ENCODE results near the gene DAPK3. TPM values are rescaled to one million over a fixed set of nuclear protein-coding genes. Genes with fewer than 3 reads are reported as not detected.
"Not testable (repeated sequence)": the region's sequence is repeated elsewhere in the genome, so short reads cannot be mapped to it uniquely, and the experiment has no call there.

The DAPK3 gene
- total RNA-seq, 2 experiments from 2014 or later: 35.5 to 41.8 TPM

DNA sequence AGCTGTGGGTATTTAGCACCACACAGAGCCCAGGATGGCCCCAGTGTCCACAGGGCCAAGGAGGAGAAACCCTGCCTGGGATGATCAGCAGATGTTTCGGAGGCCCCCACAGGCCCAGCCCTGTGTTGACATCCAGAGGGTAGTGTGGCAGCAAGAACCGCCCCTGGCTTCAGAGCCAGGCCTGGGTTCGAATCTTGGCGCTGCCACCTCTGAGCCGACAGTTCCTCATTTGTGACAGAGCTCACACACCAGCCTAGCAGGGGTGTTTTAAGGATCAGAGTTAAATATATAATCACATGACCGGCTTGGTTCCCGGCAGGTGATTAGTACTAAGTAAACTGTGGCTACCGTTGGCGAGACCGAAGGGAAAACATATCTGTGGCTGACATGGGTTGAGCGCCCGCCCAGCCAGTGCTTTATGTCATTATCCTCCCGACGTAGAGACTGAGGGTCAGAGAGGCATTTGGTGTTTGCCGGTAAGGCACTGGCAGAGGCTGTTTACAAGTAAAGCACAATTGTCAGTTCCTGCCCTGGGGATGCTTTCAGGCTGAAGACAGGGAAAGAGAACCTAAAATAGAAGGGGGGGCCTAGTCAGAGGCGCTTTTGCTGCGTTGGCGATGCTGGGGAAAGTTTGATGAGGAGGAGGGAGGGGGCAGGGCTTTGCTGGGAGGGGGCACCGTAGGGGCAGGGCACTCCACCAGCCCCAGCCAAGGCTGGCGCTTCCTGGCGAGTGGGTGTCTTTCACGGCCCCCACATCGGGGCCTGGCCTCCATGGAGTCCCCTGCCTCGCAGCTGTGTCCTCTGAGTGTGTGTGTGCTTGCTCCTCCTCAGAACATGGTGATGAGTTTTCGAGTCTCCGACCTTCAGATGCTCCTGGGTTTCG lies 41.4 kb upstream of the DAPK3 start:
- Mint-ChIP-seq H3K27ac (no peak overlapping the region), H3K27me3 (no peaks in the 10 kb centered on the region), H3K4me1 (peaks cover 22% of the 10 kb centered on the region), H3K9me3 (no peaks in the 10 kb centered on the region), H3K4me3 (no peak overlapping the region), H3K36me3 (ENCODE audit: low read depth) (peaks cover 2% of the 10 kb centered on the region)
- ChIA-PET CTCF (interaction anchor here (1.0 kb wide), 1 partner anchor 17 kb away, joined by 3 read pairs; no protein-coding TSS in a partner anchor), POLR2A (no interaction called here)
- DNase-seq: no peak

DNA sequence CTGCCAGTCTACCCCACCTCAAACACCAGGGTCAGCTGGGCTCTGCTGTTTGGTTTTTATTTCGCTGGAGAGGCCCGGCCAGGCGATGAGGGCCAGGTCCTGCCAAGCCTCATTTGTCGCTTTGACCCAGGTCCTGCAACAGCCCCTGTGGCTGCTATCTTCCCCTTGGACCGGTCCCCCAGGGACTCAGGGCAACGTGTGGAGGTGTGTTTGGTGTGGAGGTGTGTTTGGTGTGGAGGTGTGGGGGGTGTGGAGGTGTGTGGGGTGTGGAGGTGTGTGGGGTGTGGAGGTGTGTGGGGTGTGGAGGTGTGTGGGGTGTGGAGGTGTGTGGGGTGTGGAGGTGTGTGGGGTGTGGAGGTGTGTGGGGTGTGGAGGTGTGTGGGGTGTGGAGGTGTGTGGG lies 40.5 kb upstream of the DAPK3 start:
- H3K9me3 Mint-ChIP-seq; CTCF ChIA-PET; H3K27me3 Mint-ChIP-seq; H3K36me3 Mint-ChIP-seq (ENCODE audit: low read depth); DNase-seq; H3K4me3 Mint-ChIP-seq; POLR2A ChIA-PET: not testable (repeated sequence)
- peaks cover 22% of the 10 kb centered on the region for H3K4me1 Mint-ChIP-seq
- peak overlapping the region; percentile 19 for H3K27ac Mint-ChIP-seq

DNA sequence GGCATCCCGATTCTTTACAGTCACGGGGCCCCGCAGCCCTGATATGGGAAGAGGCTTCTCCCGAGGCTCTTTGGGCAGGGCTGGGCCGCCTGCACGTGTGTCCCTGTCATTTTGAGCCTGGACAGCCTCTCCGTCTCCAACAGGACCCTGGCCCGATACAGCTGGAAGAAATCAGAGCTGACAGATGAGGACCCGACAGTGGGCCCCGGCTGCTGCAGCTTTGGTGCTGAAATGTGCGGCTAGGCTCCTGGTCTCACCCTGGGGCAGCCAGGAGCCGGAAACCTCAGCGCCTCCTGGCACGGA lies 39.9 kb upstream of the DAPK3 start:
- ChIA-PET CTCF (no interaction called here), POLR2A (no interaction called here)
- DNase-seq: no peak
- Mint-ChIP-seq H3K4me1 (peaks cover 25% of the 10 kb centered on the region), H3K9me3 (no peaks in the 10 kb centered on the region), H3K27me3 (no peaks in the 10 kb centered on the region), H3K27ac (no peak overlapping the region), H3K36me3 (ENCODE audit: low read depth) (no peaks in the 10 kb centered on the region), H3K4me3 (no peak overlapping the region)

DNA sequence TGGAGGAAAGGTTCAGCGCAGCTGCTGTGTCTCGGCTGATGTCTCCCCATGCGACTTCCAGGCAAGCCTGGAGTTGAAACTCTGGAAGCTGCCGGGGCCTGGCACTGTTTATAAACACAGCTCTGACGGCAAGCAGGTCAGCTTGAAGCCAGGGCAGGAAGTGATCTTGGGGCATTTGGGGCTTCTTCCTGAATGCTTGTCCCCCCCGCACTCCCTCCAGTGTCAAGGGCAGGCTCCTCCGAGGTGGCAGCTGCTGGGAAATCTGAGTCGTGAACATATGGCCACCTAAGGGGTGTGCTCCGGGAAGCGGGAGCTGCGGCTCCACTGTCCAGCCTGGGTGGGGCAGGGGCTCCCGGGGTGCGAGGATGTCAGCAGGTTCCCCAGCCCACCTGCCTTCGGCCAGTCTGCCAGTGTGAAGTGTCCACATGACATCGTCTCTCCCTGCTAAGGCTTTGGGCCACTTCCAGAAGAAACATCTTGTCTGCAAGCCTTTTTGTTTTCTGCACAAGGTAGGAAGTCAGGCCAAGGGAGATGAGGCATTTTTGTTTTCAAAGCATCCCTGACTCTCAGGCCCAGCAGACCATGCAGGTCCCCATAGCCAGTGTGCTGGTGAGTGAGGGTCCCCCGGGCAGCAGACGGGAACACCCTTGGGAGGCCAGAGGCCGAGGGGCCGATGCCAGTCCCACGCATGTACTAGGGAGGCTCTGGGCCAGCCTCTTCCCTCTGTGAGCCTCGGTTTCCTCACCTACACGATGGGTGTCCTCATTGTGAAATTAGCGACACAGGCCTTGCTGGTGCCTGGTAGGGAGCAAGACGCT lies 39.3 kb upstream of the DAPK3 start:
- CTCF ChIA-PET: interaction anchor here (1.1 kb wide), 1 partner anchor 130 kb away, joined by 3 read pairs; no protein-coding TSS in a partner anchor
- Mint-ChIP-seq H3K4me3 (peak overlapping the region; percentile 77), H3K4me1 (peaks cover 25% of the 10 kb centered on the region), H3K27ac (no peak overlapping the region), H3K9me3 (no peaks in the 10 kb centered on the region), H3K36me3 (ENCODE audit: low read depth) (no peaks in the 10 kb centered on the region), H3K27me3 (no peaks in the 10 kb centered on the region)
- DNase-seq: no peak
- POLR2A ChIA-PET: no interaction called here

DNA sequence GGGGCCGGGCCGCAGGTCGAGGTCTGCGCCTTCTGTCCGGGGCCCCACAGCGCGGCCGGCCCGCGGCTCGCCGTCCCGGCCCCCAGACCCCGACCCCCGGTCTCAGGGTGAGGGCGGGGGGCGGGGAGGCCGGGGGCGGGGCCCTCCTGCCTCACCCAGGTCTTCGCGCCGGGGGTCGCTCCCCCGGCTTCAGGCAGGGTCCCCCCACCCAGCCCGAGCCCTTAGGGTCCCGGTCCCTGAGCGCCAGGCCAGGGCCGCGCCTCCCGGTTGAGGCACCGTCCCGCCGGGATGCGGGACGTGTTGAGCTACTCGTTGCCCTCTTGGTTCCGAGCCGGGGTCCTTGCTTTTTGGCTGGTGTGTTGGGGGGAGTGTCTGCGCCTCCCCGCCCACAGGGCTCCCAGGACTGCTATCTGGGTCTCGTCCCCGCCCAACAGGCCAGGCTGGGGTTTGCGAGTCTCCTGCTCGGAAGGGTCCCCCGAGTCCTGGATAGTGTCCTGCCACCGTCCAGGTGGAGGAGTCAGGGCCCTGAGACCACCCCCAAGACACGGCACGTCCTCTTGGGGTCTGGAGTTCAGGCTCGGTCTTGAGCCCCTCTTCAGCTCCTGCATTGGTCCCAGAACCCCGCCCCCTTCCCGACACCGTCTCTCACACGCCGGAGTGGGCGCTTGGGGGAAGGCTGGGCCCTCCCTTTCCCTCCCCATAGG lies 37.1 kb upstream of the DAPK3 start:
- Mint-ChIP-seq H3K4me1 (peaks cover 16% of the 10 kb centered on the region), H3K4me3 (peak overlapping the region; percentile 81), H3K9me3 (no peaks in the 10 kb centered on the region), H3K27ac (peak overlapping the region; percentile 60), H3K27me3 (no peaks in the 10 kb centered on the region), H3K36me3 (ENCODE audit: low read depth) (no peaks in the 10 kb centered on the region)
- DNase-seq: peak; percentile 33
- CTCF ChIA-PET: interaction anchor here (0.7 to 1.2 kb wide), 3 partner anchors 20 to 1966 kb away, joined by 3 to 7 read pairs (median 6); no protein-coding TSS in a partner anchor
- POLR2A ChIA-PET: no interaction called here

DNA sequence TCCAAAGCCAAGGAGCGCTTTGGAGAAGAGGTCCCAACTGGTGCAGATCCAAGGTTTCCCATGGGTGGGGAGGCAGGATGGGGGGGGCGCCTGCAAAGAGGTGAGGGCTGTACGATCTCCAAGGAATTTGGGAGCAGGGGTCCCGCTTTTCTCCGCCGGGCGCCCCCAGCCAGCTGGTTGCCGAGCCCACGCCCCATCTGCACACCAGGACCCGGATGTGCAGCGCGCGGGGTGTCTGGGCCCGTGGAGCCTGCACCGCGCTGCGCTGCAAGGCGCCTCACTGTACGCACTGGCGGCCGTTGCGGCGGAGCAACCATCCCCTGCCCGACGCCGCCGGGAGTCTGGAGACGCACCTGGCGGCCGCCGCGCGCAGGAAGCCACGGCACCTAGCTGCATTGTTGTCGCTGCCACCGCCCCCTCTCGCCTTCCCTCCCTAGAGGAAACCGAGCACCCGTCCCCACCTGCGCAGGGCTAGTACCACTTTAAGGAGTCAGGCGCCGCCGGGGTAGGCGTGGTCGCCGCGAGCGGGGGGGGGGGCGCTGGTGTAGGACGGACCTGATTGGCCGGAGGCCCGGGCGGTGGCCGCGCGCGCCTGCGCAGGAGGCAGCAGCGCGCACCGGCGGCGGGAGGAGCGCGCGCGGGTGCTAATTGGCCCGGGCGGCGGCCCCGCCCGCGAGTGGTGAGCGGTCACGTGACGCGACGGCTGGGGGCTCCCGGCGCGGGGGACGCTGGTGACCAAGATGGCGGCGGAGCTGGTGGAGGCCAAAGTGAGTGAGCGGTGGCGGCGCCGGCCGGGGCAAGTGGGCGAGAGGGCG lies 36.3 kb upstream of the DAPK3 start, which contains the start of gene PIAS4:
PIAS4 (plus strand) TSS at position 716 of the 815 bp plus-strand sequence; CDS start at position 741, 25 bp downstream.
- CTCF ChIA-PET: interaction anchor here (0.6 to 1.7 kb wide), 7 partner anchors 17 to 1966 kb away, joined by 3 to 7 read pairs (median 5); no protein-coding TSS in a partner anchor
- Mint-ChIP-seq H3K27me3 (no peaks in the 10 kb centered on the region), H3K9me3 (no peaks in the 10 kb centered on the region), H3K4me3 (peak within 1 kb of the TSS; percentile 81), H3K27ac (peak within 1 kb of the TSS; percentile 86), H3K4me1 (peaks cover 16% of the 10 kb centered on the region), H3K36me3 (ENCODE audit: low read depth) (no peaks in the 10 kb centered on the region)
- POLR2A ChIA-PET: interaction anchor here (0.6 to 0.9 kb wide), 2 partner anchors 17 to 93 kb away, joined by 3 read pairs; no protein-coding TSS in a partner anchor
- DNase-seq: peak; percentile 93

DNA sequence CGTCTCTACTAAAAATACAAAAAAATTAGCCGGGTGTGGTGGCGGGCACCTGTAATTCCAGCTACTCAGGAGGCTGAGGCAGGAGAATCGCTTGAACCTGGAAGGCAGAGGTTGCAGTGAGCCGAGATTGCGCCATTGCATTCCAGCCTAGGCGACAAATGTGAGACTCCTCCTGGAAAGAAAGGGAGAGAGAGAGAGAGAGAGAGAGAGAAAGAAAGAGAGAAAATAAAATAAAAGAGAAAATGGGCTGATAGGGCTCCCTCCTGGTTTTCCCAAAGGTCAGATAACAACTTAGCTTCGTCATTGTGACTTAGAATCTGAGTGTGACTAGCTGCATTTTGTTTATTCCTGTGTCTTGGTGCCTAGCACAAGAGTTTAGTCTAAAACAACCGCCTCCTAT lies 34.5 kb upstream of the DAPK3 start:
- H3K36me3 Mint-ChIP-seq (ENCODE audit: low read depth); H3K27me3 Mint-ChIP-seq; DNase-seq; H3K9me3 Mint-ChIP-seq; H3K27ac Mint-ChIP-seq; POLR2A ChIA-PET: not testable (repeated sequence)
- peaks cover 16% of the 10 kb centered on the region for H3K4me1 Mint-ChIP-seq
- peak overlapping the region; percentile 43 for H3K4me3 Mint-ChIP-seq
- CTCF ChIA-PET: interaction anchor here (0.8 to 1.7 kb wide), 3 partner anchors 15 to 18 kb away, joined by 3 to 5 read pairs (median 3); no protein-coding TSS in a partner anchor

DNA sequence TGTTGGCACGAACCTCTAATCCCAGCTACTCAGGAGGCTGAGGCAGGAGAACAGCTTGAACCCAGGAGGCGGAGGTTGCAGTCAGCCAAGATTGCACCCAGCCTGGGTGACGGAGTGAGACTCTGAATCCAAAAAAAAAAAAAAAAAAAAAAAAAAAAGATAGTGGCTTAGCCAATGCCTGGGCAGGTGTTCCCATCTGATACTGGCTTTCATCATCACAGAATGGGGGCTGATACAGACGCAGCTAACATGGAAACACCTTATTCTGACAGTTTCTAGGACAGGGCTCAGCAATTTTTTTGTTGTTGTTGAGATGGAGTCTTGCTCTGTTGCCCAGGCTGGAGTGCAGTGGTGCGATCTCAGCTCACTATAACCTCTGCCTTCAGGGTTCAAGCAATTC lies 29.9 kb upstream of the DAPK3 start:
- H3K27me3 Mint-ChIP-seq; H3K9me3 Mint-ChIP-seq; DNase-seq; H3K4me1 Mint-ChIP-seq; H3K36me3 Mint-ChIP-seq (ENCODE audit: low read depth); H3K27ac Mint-ChIP-seq; H3K4me3 Mint-ChIP-seq: not testable (repeated sequence)
- POLR2A ChIA-PET: interaction anchor here (1.2 kb wide), 1 partner anchor 104 kb away, joined by 9 read pairs; no protein-coding TSS in a partner anchor
- CTCF ChIA-PET: interaction anchor here (1.2 to 1.9 kb wide), 2 partner anchors 11 to 13 kb away, joined by 4 to 6 read pairs; no protein-coding TSS in a partner anchor

DNA sequence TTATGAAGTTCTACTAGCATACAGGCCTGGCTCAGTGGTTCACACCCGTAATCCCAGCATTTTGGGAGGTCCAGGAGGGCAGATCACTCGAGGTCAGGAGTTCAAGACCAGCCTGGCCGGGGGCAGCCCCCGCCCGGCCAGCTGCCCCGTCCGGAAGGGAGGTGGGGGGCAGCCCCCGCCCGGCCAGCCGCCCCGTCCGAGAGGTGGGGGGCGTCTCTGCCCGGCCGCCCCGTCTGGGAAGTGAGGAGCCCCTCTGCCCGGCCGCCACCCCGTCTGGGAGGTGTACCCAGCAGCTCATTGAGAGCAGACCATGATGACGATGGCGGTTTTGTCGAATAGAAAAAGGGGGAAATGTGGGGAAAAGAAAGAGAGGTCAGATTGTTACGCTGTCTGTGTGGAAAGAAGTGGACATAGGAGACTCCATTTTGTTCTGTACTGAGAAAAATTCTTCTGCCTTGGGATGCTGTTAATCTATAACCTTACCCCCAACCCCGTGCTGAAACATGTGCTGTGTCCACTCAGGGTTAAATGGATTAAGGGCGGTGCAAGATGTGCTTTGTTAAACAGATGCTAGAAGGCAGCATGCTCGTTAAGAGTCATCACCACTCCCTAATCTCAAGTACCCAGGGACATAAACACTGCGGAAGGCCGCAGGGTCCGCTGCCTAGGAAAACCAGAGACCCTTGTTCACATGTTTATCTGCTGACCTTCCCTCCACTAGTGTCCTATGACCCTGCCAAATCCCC lies 27.9 kb upstream of the DAPK3 start:
- H3K27me3 Mint-ChIP-seq; H3K27ac Mint-ChIP-seq; H3K9me3 Mint-ChIP-seq; DNase-seq; H3K4me3 Mint-ChIP-seq; H3K36me3 Mint-ChIP-seq (ENCODE audit: low read depth); POLR2A ChIA-PET; H3K4me1 Mint-ChIP-seq; CTCF ChIA-PET: not testable (repeated sequence)

DNA sequence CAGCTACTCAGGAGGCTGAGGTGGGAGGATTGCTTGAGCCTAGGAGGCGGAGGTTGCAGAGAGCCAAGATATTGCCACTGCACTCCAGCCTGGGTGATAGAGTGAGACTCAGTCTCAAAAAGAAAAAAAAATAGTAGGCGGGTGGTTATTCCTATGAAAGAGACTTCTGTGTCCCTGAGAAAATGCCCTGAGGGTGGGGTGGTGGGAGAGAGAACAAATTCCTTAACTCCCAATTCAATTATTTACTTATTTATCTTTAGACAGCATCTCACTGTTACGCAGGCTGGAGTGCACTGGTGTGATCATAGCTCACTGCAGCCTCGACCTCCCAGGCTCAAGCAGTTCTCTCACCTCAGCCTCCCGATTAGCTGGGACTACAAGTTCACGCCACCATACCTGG lies 24.7 kb upstream of the DAPK3 start:
- ChIA-PET CTCF (interaction anchor here (1.6 to 2.5 kb wide), 3 partner anchors 8 to 144 kb away, joined by 3 to 15 read pairs (median 7); no protein-coding TSS in a partner anchor), POLR2A (no interaction called here)
- H3K27ac Mint-ChIP-seq: no peak overlapping the region
- no peaks in the 10 kb centered on the region for H3K9me3 Mint-ChIP-seq
- H3K36me3 Mint-ChIP-seq (ENCODE audit: low read depth): no peaks in the 10 kb centered on the region
- H3K4me1 Mint-ChIP-seq: peaks cover 11% of the 10 kb centered on the region
- H3K4me3 Mint-ChIP-seq: no peak overlapping the region
- no peak for DNase-seq
- no peaks in the 10 kb centered on the region for H3K27me3 Mint-ChIP-seq

DNA sequence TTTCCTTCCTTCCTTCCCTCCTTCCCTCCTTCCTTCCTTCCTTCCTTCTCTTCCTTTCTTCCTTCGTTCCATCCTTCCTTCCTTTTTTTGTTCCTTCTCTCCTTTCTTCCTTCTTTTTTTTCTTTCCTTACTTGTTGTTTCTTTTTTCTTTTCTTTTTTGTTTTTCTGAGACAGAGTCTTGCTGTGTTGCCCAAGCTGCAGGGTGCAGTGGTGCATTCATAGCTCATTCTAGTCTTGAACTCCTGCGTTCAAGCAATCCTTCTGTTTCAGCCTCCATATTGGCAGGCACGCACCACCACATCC lies 19.9 kb upstream of the DAPK3 start:
- Mint-ChIP-seq H3K27ac (peak overlapping the region; percentile 71), H3K4me3 (no peak overlapping the region), H3K36me3 (ENCODE audit: low read depth) (no peaks in the 10 kb centered on the region), H3K9me3 (no peaks in the 10 kb centered on the region), H3K27me3 (no peaks in the 10 kb centered on the region), H3K4me1 (peaks cover 28% of the 10 kb centered on the region)
- ChIA-PET CTCF (interaction anchor here (0.6 to 1.3 kb wide), 9 partner anchors 15 to 690 kb away, joined by 3 to 5 read pairs (median 3); no protein-coding TSS in a partner anchor), POLR2A (no interaction called here)
- no peak for DNase-seq
